Measurements from ENCODE around the gene FOXP3.

- TF ChIP-seq POLR2AphosphoS5 (IDR thresholded peaks at IDR 0.05; ENCODE audit: low read depth, low read length), result no peak
- no peak for TF ChIP-seq POLR2A (IDR thresholded peaks at IDR 0.05; ENCODE audit: low read depth, low read length)
Measured at GRCh38 chrX:49310371-49310770, 45.9 kb upstream of the FOXP3 start.
